Measurements from ENCODE around the gene TBC1D16. TPM values are rescaled to one million over a fixed set of nuclear protein-coding genes. Genes with fewer than 3 reads are reported as not detected.

TBC1D16 gene
- total and polyA plus RNA-seq, 2 donors (not counting 1 experiment from before 2014, with no cell fraction given): 0.82 to 2.7 TPM

DNA sequence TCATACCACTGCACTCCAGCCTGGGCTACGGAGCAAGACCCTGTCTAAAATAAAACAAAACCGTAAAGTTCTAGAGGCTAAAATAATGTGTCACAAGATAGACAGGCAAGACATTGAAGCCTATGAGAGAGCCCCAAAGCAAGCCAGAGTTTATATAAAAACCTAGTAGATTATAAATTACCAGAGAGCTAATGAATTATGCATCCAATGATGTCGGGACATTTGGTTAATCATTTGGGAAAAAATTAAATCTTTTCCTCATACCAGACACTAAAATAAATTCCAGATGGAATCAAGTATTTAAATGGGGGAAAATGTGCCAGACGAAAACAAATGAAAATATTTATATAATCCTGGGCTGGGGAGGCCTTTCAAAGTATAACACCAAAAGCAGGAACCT is 25.0 kb upstream of the TBC1D16 start:
- H3K4me3 ChIP-seq (ENCODE audit: control extremely low read depth in 1 of 5, extremely low read depth in 1 of 5, insufficient read depth in 1 of 5, low read depth in 2 of 5, low read length in 4 of 5): no peak overlapping the region
- intact Hi-C loops (cut with micrococcal nuclease): no loop called here
- H3K27me3 Mint-ChIP-seq: peaks cover 5% of the 10 kb centered on the region
- no peaks in the 10 kb centered on the region for H3K27me3 ChIP-seq (replicated peaks in 1 of 4; ENCODE audit: control extremely low read depth in 1 of 4, control insufficient read depth in 3 of 4, insufficient read depth in 4 of 4, low read length in 3 of 4)
- no peaks in the 10 kb centered on the region for H3K36me3 ChIP-seq (replicated peaks in 1 of 2; ENCODE audit: control extremely low read depth in 1 of 2, control insufficient read depth in 1 of 2, extremely low read depth in 1 of 2, insufficient read depth in 2 of 2, low read length in 1 of 2)
- no peak overlapping the region for H3K4me2 ChIP-seq (replicated peaks; ENCODE audit: low read depth, low read length, poor library complexity, severe bottlenecking)
- no peaks in the 10 kb centered on the region for H4K20me1 ChIP-seq (ENCODE audit: control insufficient read depth, insufficient read depth, low read length, poor library complexity, severe bottlenecking)
- no peaks in the 10 kb centered on the region for H3K9me3 Mint-ChIP-seq (ENCODE audit: insufficient read depth)
- H3K27ac Mint-ChIP-seq: no peak overlapping the region
- DNase-seq (no peak), ATAC-seq (ENCODE audit: low read depth) (no peak)
- TF ChIP-seq CTCF (IDR thresholded peaks at IDR 0.05) (no peak), EZH2 (IDR thresholded peaks at IDR 0.05; ENCODE audit: borderline replicate concordance, insufficient read depth, low read depth, low read length, poor library complexity, severe bottlenecking) (no peak)
- whole genome bisulfite sequencing (ENCODE audit: insufficient coverage): no CpG with 5 or more reads among the region's 4 CpGs
- H3K4me3 Mint-ChIP-seq: no peak overlapping the region
- no peaks in the 10 kb centered on the region for H3K79me2 ChIP-seq (ENCODE audit: control insufficient read depth, insufficient read depth, low read length)
- H3K9me3 ChIP-seq (ENCODE audit: control extremely low read depth in 1 of 3, control insufficient read depth in 2 of 3, insufficient read depth in 1 of 3, low read length in 2 of 3): no peaks in the 10 kb centered on the region
- ChIA-PET POLR2A (no interaction called here), CTCF (no interaction called here)
- H3K9ac ChIP-seq (ENCODE audit: low read length): no peak overlapping the region
- H3K4me1 Mint-ChIP-seq: no peaks in the 10 kb centered on the region
- H3K27ac ChIP-seq (ENCODE audit: low read length in 2 of 2): no peak overlapping the region
- H3K4me1 ChIP-seq (ENCODE audit: control insufficient read depth in 2 of 2, insufficient read depth in 2 of 2, low read length in 2 of 2): no peaks in the 10 kb centered on the region
- no peak overlapping the region for H2AFZ ChIP-seq (ENCODE audit: insufficient read depth, low read depth, low read length, poor library complexity, severe bottlenecking)

DNA sequence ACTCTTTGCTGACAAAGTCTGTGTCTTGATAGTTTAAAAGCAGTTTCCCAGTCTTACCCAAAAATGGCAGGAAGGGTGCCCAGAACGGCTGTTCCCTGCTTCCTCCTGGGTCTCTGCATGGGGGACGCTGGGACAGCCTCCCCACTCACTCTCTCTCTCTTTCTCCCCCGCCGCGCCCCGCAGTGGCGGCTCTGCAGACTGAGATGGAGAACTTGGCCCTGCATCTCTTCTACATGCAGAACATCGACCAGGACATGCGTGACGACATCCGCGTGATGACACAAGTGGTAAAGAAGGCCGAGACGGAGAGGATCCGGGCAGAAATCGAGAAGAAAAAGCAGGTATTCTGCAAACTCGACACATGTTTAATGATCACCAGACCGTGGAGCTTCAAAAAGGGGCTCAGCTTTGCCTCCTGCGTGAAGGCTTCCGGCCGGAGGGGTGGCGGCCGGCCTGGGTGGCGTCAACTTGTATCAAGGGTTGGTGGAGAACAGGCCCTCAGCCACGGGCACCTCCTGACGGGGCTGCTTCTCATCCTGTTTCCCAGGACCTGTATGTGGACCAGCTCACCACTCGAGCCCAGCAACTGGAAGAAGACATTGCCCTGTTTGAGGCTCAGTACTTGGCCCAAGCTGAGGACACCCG is 22.8 kb upstream of the TBC1D16 start:
- TF ChIP-seq EZH2 (IDR thresholded peaks at IDR 0.05; ENCODE audit: borderline replicate concordance, insufficient read depth, low read depth, low read length, poor library complexity, severe bottlenecking) (no peak), CTCF (IDR thresholded peaks at IDR 0.05) (no peak)
- Mint-ChIP-seq H3K4me1 (no peaks in the 10 kb centered on the region), H3K9me3 (ENCODE audit: insufficient read depth) (no peaks in the 10 kb centered on the region), H3K27ac (no peak overlapping the region), H3K4me3 (no peak overlapping the region), H3K27me3 (peaks cover 3% of the 10 kb centered on the region)
- H3K36me3 ChIP-seq (replicated peaks in 1 of 2; ENCODE audit: control extremely low read depth in 1 of 2, control insufficient read depth in 1 of 2, extremely low read depth in 1 of 2, insufficient read depth in 2 of 2, low read length in 1 of 2): no peaks in the 10 kb centered on the region
- no peaks in the 10 kb centered on the region for H3K4me1 ChIP-seq (ENCODE audit: control insufficient read depth in 2 of 2, insufficient read depth in 2 of 2, low read length in 2 of 2)
- intact Hi-C loops (cut with micrococcal nuclease): no loop called here
- CTCF ChIA-PET: interaction anchor here (0.7 kb wide), 1 partner anchor 748 kb away, joined by 3 read pairs; no protein-coding TSS in a partner anchor
- H4K20me1 ChIP-seq (ENCODE audit: control insufficient read depth, insufficient read depth, low read length, poor library complexity, severe bottlenecking): no peaks in the 10 kb centered on the region
- no peak overlapping the region for H3K4me2 ChIP-seq (replicated peaks; ENCODE audit: low read depth, low read length, poor library complexity, severe bottlenecking)
- no peak overlapping the region for H3K27ac ChIP-seq (ENCODE audit: low read length in 2 of 2)
- WGBS (ENCODE audit: insufficient coverage): 95% methylated on average over 24 of the region's 28 CpGs
- H3K9me3 ChIP-seq (ENCODE audit: control extremely low read depth in 1 of 3, control insufficient read depth in 2 of 3, insufficient read depth in 1 of 3, low read length in 2 of 3): no peaks in the 10 kb centered on the region
- no peaks in the 10 kb centered on the region for H3K79me2 ChIP-seq (ENCODE audit: control insufficient read depth, insufficient read depth, low read length)
- no peak overlapping the region for H2AFZ ChIP-seq (ENCODE audit: insufficient read depth, low read depth, low read length, poor library complexity, severe bottlenecking)
- no peak overlapping the region for H3K4me3 ChIP-seq (ENCODE audit: control extremely low read depth in 1 of 5, extremely low read depth in 1 of 5, insufficient read depth in 1 of 5, low read depth in 2 of 5, low read length in 4 of 5)
- no peak for ATAC-seq (ENCODE audit: low read depth)
- no peaks in the 10 kb centered on the region for H3K27me3 ChIP-seq (replicated peaks in 1 of 4; ENCODE audit: control extremely low read depth in 1 of 4, control insufficient read depth in 3 of 4, insufficient read depth in 4 of 4, low read length in 3 of 4)
- no peak overlapping the region for H3K9ac ChIP-seq (ENCODE audit: low read length)
- no peak for DNase-seq
- POLR2A ChIA-PET: interaction anchor here (0.7 kb wide), 1 partner anchor 45 kb away, joined by 3 read pairs; no protein-coding TSS in a partner anchor

Measured in B cell (primary cell).